HG03565 (cell line): ENCODE results near the gene DENND1A.

ENCODE experiments used
- ATAC-seq: cut with Tn5 transposase; IDR thresholded peaks from one replicate; pipeline ENCODE4 v1.9.1; 2021; ENCODE audit warnings: mild to moderate bottlenecking, moderate library complexity; ENCODE audit not compliant: unreplicated experiment

The DENND1A gene

DNA sequence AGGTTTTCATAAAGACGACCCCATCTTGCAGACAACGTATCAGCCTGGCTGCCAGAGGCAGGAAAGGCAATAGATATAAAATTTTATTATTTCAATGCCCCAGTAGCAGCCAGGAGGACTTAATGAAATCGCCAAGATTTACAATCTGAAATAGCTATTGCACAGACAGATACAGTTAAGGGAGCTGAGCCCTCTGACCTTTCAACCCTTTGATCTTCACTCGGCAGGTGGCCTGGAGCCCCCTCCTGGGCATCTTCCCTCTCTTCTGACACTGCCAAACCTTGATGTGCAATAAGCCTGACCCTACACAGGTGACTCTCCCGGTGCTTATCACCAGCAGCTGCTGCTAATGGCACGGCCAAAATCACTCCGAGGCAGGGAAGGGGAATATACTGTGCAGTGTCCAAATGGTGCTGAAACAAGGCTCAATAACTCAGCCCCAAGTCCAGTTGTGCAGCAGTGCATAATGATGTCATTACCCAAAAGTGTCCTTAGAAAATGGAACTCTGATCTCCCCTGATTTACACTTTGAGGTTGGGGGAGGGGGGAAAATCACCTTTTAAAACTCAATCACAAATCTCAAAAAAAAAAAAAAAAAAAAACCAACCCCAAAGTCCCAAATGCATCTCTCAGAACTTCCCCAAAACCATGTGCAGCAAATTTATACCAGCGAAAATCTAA is 331.9 kb downstream of the DENND1A start:
- no peak for ATAC-seq

DNA sequence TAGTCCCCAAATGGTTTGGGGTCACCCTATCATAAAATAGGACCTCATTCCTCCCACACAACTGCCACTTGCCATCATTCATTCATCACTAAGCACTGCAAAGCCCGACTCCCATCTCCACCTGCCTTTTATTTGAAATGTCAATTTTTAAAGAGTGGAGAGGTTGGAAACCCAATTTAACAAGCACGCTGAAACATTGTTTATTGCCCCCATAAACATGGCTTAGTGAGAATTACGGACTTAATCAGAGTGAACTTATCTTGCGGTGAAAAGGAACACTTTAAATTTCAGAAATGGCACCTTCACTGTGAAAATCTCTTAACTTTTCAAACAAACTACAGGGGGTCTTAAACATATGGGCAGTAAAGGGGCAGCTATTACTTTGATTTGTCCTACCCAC is 332.9 kb downstream of the DENND1A start:
- no peak for ATAC-seq

DNA sequence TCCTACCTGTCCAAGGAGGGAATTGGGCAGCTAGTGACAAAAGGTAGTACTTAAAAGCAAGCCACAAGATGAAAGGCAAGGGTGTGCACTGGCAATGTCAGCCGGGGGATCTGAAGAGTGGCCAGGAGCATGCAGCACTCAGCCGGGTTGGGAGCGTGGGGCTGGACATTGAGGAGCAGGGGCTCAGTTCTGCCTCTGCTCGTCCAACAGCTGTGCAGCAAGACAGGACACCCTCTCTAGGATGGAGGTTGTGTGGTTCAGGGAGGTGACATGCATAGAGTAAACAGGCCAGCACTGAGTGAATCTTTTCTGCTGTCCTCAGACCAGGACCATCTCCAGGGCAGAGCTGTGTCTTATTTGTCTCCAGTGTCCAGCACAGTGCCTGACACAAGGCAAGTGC is 338.6 kb downstream of the DENND1A start:
- no peak for ATAC-seq

DNA sequence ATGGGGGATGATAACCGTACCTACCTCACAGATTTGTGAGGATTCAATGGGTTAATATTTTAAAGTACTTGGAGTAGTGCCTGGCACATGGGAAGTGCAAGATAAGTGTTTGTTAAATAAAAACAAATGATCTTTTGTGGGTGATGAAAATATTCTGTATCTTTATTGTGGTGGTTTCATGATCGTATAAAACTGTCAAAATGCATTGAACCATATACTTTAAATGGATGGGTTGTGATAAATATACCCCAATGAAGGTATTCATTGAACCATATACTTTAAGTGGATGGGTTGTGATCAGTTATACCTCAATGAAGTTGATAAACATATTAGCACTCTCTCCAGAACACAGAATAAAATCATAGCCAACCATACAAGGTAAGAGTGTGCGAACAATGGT is 339.4 kb downstream of the DENND1A start:
- no peak for ATAC-seq

DNA sequence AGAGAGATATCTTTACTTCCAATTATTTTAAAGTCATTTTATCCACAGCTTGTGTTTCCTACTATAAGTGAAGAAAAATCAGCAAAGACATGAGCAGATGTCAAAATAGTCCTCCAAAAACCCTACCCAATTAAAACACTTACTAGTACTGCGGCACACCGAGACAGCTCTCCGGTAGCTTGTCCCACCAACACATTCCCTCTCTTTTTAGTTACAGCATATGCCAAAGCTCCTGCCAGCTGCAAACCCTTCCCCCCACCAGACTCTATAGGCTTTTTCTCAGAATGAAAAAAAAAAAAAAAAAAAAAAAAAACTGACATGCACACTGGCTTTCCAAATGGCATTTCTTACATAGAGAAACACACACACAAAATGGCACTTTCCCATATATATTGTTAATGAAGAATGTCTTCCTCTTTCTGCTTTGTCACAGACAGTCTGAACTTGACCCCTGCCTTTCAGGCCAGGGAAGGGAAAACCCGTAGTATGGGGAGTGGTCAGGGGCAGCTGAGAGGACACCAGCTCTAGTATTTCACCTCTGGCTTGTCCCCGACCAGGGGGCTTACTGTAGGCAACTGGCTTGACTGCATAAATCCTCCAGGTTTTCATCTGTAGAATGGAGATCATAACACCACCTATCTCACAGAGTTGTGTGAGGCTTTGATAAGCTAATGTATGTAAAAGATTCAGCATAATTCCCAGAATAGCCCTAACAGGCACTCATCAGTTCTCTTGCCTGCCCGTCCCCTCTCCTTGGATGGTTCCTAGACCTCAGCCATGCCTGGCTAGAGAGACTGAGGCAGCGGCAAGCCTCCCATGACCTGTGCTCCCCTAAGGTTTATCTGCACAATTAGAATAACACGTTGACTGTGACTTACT is 340.3 kb downstream of the DENND1A start:
- ATAC-seq = no peak

DNA sequence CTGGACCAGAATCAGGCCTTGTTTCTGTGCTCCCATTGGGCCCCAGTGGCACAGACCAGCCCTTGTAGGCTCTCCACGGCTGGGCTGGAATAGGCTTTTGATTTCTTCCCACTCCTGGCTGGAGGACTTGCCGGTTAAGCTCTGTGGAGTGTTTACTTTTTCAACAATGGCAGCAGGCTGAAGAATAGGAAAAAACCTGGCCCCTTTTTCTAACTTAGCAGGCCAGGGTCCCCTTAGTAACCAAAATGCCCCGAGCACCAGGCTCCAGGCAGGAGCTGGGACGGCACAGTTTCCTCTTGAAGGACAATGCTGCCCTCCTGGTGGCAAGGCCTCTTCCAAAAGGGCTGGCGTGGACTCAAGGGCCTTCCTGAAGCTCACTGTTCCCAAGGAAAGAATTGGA is 343.7 kb downstream of the DENND1A start:
- no peak for ATAC-seq

DNA sequence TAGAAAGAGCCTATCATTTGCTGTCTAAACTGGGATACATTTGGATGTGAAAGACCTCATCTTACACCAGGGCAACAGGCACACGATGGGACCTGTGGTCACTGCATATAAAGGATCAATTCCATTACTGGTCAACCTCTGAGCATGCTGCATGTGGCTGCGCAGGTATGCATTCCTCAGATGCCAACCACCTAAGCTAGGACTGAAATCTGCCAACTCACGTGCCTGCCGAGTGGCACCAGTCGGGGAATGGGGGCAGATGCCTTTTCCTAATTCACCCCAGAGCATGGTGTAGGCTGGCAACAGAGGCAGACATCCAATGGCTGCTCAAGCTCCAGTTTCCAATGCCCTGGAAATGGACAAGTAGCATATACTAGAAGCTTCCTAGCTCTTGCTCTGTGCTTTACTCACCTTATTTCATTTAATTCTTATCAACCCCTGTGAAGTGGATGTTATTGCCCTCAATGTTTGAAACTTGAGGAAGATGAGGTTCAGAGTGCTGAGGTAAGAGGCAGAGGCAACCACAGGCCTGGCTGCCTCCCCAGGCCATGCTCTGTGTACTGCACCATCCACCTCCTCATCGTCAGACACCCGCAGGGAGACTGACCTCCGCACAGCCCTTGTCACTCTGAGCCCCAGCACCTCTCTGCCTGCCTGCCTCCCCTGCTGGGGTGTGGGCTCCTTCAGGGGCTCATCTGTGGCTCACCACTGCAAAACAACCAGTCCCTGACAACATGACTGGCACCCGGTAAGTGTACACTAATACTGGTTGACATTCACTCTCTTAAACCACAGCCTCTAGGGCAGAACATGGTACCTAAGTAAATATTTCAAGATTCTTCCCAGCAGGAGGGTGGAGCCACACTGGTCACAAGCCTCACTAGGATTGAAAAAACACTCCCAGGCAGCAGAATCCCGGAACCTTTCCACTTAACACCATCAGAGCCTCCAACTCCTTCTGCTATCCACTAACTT is 345.4 kb downstream of the DENND1A start:
- ATAC-seq = no peak

DNA sequence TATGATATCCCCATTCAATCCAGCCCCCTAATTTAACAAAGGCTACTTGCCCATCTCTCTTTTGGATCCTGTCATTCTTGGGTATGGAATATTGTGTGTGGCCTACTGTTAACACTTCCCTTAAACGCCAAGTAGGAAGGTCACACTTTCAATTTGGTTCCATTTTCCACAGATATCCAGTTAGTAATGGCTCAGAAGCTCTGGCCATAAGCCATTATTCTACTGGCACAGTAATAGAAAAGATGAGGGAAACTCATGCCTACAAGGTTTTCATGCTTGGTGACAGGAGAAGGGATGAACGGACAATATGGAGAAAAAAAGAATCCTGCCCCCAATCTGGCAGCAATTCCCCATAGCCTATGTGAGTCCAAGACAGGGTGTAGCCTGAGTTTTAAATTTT is 346.3 kb downstream of the DENND1A start:
- ATAC-seq = no peak

DNA sequence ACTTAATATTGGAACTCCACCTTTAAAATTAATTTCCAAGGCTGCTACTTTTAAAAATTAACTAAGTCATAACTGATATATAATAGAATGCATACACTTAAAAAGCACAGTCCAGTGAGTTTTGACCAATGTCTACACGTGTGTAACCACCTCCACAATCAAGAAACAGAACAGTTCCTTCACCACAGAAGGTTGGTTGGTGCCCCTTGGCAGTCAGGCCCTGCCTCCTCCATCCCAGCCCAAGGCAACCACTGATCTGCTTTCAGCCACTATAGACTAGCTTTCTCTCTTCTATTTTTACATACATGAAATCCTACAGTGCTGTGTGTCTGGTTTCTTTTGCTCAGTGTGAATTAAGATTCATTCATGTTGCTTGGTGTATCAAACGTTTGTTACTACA is 358.7 kb downstream of the DENND1A start:
- no peak for ATAC-seq

DNA sequence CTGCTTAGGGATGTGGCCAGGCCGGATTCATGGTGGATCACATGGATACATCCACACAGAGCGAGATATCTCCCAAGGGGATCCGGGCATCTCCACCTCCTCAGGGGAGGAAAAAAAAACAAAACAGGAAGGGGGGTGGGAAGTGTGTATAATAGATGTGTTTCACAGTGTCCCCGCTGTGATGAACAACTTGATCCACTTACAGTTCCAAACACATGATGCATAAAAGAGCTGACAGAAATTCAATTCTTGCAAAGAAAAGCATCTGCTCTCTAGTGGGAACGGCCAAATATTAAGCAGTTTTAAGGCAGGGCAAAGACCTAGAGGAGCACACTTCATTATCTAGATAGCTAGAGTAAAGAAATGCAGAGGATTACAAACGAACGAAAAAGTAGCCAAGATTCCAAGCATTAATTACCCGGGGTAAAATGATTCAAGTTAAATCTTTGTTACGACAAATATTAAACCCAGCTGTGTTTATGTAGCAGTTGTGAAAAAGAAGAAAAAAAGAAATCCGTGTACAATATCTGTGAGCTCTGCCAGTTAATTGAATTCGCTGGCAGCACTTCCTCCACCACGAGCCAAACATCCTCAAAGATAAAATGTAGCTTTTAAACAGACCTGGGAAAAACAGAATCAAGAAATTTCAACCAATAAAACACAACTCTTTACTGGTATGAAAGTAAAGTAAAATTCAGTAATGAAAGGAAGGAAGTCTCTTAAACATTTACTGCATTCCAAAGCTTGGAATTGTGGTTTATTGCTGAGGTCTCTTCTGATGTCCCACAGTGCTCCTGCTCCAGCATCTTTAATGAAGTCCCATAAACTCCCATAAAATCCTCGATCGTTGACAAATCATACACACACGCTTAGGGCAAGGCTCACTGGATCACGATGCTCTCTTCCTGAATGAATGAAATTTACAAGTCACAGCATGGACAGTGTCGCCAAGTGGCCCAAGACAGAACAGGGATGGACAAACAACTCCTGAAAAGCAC is 360.9 kb downstream of the DENND1A start:
- no peak for ATAC-seq

DNA sequence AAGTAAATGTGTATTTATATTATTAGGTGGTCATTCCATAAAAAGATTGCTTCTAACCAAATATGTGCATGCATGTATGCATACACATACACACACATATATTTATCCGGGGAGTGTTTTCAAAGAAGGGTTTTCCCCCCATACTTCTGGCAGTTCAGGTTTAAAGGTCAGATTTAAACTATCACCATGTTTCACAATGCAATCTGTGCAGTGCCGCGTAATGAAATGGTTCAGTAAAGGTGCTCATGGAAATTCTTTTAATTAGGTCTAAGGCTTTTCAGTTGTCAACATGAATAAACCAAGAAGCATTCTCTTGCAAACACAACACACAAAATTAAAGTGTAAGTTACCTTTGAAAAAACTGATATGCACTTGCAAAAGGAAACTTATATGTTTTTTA is 362.9 kb downstream of the DENND1A start:
- no peak for ATAC-seq

DNA sequence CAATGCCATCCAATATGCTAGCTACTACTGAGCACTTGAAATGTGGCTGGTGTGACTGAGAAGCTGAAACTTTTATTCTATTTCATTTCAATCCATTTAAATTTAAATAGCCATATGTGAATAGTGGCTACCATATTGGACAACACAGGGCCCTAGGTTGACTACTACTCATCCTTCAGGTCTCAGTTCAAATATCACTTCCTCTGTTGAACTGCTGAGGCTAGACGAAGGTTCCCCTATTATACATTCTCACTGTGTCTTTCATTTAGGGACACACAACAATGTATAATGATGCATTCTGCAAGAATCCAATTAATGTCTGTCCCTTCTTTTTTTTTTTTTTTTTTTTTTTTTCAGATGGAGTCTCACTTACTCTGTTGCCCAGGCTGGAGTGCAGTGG is 365.3 kb downstream of the DENND1A start:
- ATAC-seq = no peak

DNA sequence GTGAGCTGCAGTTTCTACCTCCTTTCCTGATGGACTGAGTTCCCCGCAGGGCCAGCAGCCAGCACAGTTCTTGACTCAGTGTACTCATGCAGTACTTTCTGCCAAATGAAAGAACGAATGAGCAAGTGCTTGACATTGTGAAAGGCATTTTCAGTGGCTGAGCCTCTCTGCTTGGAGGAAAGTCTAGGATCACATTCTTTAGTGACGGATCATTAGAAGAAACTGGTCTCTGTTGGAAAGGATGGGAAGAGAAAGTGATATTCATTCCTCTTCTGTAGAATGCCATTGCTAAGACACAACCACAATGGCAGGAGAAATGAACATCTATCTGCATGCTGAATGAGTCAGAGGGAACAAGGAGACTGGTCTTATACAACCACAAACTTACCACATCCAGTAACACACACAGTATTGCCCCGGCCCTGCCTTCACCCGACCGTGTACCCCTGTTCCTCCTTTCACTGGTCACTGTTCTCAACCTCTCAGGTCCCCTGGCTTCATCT is 367.0 kb downstream of the DENND1A start:
- no peak for ATAC-seq

DNA sequence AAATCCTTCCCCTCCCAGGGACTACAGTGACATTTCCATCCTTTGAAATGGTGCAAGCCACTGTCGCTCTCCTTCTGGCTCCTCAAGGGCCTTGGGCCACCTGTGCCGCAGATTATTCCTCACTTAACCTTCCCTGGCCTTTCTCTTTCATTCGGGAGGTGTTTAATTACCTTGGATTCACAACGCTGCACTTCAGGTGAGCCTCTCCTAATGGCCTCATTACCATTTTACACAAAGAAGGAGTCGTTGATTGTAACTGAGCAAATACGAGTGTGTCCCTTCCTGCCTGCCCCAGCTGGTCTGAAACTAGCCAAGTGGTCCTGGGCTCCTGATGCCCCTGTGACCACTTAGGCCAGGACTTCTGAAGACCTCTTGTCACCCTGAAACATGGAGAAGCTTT is 368.9 kb downstream of the DENND1A start:
- no peak for ATAC-seq

DNA sequence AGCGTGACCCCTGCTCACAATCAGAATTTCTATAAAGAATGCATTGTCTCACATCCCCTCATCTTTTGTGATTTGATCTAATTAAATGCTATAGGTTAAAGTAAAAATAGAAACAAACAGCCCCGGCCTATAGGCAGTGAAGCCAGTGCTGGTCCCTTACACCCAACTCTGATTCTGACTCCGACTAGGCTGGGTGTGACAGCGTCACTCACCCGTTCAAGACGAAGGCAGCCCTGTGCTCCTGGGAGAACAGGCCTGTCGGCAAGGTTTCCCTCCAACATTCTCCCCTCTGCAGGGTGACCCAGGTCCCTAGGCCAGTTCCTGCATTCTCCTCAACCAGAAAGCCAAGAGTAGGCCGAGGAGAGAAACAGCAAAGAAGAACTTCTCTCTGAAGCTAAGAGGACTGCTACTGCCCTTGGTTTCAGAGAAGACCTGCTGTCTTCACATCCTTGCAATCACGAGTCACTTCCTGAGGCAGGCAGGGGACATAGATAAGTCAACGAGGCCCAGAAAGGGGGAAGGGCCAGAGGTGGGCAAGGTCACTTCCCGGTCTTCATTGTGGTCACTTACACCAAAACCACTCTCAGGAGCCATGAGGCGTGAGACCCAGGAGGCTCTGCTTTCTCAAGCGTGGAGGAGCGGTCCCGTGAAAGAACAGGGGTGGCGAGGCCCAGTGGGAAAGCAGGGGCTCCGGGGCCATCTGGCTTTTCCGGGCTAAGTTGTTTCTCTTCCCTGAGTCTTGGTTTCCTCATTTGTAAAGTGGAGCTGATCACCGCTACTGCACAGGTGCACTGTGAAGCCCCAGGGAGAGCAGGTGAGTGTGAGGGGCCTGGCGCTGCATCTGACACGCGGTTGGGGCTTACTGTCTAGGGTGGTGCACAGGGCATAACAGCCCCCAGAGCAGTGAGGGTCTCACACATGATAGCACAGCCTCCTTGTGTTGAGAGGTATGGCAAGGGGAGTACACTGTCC is 373.2 kb downstream of the DENND1A start:
- ATAC-seq = no peak

DNA sequence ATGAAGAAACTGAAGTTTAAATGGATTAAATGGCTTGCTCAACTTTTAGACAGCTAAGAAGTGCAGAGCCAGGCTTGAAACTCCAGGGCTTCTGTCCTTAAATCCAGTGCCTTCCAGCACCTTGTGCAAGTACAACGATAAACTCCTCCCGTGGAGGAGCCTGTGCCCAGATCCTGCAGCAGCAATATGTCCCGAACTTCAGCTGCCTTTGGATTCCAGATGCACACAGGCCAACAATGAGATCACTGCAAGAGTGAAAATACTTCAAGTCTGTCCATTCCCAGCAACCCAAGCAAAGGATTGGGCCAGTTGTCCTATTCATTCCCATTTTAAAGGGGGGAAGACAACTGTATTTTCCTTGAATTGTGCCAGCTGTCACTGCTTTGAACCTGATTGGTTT is 374.3 kb downstream of the DENND1A start:
- ATAC-seq = no peak

DNA sequence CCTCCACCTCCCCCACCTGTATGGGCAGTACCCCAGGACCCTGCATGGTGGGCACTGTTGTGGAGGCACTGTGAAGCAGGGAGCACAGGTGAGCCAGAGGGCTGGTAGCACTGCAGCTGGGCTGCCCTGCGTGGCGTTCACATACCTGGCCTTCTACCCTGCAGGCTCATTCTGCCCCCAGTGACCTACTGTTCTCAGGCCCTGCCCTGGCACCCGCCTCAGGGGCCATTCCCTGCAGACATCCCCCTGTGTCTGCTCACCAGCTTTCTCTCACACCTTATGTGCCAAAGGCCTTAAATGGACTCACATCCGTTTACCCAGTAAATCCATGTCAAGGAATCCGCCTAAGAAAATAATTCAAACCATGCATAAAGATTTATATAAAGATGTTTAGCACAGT is 377.4 kb downstream of the DENND1A start:
- ATAC-seq = no peak

DNA sequence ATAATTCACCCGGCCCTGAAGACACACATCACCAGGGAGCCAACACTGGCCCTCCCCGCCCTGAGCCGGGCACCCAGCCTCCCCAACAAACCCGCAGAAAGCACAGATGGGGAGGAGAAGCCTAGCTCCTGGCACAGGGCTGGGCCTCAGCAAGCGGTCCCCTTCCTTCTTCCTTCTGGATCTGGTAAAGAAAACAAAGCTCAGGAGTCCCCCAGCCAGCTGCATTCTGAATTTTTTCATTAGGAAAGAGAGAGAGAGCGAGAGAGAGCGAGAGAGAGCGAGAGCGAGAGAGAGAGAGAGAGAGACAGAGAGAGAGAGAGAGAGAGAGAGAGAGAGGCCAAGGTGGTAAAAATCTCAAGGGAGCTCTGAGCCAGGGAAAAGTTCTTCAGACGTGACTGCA is 378.2 kb downstream of the DENND1A start:
- ATAC-seq = no peak

DNA sequence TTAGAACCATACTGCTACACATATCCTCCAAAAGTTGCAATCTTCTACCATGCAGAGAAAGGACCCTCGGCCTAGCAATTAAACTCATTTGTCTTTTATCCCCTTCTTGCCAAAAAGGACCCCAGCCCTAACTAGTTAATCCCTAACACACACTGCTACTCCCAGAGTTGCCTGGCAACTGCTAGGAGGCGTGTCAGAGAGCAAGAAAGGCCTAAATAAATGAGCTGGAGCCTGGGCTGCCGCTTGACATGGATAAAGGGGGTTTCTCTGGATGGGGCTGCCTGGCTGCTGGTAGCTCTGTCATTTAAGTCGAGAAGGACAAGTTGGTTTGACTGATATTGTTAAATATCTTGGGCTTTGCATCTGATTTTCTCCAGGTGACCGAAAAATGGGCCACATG is 379.1 kb downstream of the DENND1A start:
- ATAC-seq = no peak
